ENCODE data around the gene ME3.
"Not testable (repeated sequence)": the region's sequence is repeated elsewhere in the genome, so short reads cannot be mapped to it uniquely, and the experiment has no call there.

ME3 gene

DNA sequence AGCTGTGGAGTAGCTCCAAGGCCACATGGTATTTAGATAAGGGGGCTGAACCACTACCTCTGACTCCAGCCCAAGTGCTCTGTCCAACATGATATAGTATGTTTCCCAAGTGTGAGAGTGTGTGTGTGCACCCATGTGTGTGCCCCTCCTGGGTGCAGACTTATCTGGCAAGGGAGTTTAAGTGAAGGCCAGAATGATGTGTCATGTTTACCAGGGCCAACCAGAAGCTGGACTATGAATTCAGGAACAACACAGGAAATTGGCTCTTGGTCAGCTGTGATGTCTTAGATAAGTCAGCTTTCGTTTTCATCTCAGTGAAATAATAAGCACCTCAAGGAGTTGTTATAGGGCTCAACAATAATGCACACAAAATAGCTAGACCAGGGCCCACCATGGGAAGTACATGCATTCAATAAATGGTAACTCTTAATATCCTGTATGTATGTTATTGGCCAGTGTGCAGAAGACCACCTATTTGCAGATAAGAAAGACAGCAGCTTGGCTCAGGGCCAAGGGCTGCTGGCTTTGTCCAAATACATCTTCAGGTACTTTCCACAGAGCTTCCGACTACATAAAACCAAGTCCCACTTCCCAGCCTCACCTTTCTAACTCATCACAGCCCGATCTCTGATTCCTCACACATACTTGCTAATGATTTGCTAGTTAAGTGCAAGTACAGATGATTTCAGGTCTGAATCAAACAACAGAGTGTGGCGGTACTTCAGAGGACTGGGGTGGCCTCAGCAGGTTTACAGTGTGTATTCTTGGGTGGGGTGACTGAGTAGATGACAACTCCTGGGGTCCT lies 120.9 kb downstream of the ME3 start:
- peak; percentile 7 for DNase-seq

DNA sequence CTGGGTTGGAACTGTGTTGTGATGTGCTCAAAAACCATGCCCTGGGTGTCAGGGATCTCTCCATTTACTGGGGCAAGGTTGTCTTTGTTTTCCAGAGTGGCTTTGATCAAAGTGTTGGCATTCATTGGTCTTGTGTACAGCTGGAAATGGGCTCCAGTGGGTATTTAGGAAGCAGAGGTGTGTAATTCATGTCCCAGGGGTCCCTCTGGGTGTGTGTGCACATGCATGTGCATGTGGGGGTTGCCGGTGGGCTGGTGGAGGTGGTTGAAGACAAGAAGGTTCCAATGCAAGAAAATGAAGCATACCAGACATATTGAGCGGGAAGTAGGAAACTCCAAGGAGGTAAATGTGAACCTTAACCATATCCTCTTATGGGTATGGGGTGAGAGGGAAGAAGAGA lies 121.7 kb downstream of the ME3 start:
- no peak for DNase-seq

DNA sequence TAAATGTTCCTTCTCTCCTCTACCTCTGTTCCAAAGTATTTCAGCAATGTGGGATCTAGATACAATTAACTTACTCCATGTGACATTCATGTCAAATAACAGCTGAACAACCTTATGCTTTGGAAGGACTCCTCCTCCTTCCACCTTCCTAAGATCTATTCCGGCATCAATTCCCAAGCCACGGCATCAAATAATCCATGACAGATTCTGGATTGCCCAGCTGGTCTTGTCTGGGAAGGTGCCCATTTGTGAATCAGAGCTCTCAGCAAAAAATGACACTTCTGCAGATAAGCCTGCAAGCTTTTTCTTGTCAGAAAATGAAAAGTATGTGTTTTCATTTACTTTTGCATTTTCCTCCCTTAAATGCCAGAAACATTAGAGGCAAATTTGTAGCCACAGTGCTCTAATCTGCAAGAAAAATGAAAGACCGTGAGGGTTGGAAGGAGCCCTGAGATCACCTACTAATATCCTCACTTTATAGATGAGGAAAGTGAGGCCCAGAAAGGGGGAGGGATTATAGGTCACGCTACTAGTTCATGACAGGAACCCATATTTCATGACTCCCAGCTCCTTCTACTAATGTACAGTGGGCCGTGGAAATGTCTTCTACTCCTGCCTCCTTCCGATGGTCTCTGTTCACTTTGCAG lies 124.0 kb downstream of the ME3 start:
- no peak for DNase-seq

DNA sequence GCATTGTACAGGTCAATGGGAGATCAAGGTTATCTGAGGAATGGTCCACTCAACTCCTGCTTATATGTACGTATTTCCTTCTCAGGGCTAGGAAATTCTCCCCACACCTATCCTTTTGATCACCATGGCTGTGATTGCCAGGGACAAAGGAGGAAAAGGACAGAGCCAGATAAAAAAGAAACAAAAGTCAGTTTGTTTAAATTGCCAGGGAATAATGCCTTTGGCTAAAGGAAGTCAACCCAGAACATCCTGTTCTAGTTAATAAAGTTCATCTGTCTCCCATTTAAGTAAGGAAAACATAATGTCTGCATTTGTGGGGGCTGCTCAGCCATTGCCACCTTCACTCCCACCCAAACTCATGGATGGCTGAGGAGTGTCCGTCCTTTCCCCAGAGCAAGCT lies 124.7 kb downstream of the ME3 start:
- no peak for DNase-seq

DNA sequence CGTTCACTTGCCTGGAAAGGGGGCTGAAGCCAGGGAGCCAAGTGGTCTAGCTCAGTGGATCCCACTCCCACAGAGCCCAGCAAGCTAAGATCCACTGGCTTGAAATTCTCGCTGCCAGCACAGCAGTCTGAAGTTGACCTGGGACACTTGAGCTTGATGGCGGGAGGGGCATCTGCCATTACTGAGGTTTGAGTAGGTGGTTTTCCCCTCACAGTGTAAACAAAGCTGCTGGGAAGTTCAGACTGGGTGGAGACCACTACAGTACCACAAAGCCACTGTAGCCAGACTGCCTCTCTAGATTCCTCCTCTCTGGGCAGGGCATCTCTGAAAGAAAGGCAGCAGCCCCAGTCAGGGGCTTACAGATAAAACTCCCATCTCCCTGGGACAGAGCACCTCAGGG lies 131.1 kb downstream of the ME3 start:
- not testable (repeated sequence) for DNase-seq

DNA sequence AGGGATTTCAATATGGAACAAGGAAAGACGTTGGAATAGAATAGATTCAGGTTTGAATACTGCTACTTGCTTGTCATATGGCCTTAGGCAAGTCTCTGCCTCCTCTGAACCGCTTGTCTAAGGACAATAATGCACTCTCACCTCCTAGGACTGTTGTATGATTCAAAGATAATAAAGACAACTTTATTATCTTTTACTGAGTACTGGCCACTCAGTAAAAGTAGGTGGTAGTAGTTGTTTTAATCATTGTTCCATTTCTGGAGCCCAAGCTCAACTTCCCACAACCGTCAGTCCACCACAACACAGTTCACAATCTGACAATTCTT lies 134.2 kb downstream of the ME3 start:
- no peak for DNase-seq

DNA sequence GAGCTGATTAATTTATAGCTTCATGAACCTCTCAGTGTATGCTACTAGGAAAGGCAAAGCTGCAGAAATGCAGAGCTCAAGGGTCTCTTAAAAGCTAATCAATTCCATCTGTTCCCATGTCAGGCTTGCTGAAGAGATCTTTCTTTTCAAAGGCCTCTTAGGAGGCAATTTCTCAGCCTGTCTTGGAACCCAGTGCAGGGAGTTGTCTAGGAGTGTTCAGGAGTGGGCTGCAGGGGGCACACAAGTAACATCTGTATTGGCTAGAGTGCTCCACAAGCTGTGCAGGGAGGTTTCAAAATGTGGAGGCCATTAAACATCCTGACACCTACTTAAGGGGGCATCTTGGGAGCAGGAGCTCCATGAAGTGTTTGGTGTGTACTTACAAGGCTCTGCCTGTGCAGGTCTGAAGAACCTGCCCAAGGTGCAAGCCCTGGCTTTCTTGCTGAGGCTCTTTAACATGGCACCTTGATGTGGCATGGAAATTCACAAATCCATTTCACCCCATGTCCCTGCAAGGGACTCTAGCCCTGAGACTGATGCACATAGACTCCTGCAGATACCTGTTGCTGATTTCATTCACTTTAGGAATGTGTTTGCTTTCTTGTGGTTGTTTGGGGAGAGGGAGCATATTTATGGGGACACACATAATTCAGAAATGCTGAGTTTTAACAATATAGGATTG lies 134.7 kb downstream of the ME3 start:
- no peak for DNase-seq

DNA sequence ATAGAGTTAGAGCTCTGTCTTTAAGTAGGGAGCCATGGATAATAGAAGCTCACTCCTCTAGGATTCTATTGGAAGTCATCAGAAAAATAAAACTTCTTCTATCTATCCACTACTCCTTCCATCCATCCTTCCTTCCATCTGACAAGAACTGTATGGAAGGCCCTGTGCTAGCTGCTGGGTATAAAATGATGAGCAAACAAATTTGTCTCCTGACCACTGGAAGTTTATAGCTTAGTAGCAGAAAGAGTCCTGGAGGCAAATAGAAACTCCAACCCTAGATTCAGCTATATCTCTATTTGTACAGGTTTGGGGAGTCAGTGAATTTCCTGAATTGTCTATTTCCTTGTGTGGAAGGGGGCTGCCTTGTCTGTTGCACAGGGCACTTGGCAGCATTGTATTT lies 136.6 kb downstream of the ME3 start:
- no peak for DNase-seq

DNA sequence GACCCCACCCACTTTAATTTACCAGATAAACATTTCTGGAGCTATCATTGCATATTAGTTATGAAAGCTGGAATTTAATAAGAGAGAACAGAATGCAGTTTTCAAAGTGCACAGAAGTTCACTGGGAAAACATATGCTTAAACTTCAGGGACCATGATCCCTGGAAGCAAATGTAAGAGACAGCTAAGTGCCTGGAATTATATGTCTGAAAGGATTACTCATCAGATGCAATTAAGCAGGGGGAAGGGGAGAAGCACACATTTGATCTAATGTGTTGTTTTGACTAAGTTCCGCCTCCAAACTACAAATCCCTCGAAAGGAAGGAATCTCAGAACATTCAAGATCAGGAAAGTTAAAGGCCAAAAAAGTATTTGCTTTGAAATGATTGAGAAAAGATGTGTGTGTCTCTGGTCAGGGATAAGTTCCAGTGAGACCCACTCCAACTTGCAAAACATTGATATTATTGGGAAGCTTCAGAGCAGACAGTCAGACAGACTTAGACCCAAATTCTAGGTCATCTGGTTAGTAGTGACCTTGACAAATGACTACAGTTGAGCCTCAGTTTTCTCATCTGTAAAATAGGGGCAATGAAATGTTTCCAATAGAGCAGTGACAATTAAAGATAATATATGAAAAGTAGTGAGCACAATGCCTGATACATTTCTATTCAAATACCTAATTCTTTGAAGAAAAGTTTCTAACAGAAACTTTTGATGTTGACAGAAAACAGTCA lies 147.6 kb downstream of the ME3 start:
- no peak for DNase-seq

DNA sequence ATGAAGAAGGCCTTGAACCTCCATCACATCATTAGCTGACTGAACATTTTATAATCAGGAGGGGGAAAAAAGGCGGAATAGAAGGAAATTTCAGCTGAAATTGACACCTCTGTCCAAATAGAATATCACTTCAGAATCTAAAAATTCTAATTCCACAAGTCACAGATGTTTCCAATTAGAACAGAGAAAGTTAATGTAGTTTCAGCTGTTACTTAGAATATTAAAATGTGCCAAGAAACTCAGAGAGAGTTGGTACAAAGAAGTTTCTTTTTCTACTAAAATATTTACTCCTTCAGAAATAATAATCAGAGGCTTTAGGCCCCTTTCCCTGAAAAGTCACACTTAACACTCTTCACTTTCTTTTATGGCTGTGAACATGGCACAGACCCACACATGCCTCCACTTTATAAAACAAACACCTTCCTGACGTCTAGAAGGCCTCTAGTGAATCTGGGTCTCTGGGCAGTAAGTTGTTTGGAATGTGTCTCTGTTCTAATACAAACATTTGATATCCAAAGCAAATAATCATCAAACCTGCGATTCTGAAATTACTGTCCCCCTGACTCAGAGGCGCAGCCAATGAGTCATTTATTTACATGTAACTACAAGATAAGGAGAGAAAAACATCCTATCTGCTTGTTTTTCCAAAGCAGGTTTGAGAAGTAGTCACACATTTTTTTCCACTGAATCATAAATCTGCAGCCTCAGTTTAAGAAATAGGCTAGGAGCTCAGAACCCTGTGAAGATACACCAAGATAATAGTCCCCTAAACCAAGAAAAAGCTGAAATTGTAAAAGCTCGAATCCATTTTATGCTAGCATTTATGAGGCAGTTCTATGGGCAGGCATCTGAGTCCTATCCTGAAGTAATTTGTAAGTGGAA lies 148.4 kb downstream of the ME3 start:
- DNase-seq = peak; percentile 68

DNA sequence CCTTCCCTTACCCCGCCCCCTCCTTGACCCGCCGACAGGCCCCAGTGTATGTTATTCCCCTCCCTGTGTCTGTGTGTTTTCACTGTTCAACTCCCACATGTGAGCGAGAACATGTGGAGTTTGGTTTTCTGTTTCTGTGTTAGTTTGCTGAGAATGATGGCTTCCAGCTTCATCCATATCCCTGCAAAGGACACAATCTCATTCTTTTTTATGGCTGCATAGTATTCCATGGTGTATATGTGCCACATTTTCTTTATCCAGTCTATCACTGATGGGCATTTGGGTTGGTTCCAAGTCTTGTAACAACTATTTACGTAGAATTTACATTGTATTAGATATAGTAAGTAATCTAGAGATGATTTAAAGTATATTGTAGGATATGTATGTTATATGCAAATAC lies 149.9 kb downstream of the ME3 start:
- not testable (repeated sequence) for DNase-seq

DNA sequence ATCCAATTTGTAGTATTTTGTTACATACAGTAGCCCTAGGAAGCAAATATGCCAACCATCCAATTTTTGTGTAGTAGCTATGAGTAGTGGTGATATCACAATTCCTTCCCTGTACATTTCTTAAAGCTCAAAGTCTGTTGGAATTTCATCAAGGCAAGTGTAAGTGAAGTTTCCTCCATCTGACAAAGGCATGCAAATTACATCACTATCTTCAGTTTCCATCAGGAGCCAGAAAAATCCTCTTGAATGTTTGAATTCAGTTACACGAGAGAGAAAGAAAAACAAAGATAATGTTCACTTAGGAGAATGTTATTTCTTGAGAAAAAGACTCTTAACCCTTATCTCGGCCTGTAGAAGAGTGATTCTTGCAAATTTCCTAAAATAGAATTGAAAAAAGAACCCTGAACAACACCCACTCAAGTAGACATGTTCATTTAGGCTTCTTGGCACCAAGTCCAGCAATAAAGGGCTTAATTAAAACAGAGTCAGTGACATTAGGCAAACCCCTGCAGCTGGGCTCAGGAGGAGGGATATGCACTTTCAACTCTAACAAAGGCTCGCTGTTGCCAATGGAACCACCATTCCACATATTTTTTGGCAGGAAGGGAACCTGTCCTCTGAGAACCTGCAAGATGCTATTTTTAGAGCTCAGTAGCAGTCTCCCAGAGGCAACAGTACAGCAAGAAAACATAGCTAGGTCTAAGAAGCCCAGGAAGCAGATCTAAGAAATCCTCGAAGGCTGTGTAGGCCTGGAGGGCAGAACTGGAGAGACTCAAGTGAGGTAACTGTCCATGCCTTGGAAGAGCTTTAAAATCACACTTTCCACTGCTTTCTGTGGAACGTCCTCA lies 153.1 kb downstream of the ME3 start:
- DNase-seq = no peak

DNA sequence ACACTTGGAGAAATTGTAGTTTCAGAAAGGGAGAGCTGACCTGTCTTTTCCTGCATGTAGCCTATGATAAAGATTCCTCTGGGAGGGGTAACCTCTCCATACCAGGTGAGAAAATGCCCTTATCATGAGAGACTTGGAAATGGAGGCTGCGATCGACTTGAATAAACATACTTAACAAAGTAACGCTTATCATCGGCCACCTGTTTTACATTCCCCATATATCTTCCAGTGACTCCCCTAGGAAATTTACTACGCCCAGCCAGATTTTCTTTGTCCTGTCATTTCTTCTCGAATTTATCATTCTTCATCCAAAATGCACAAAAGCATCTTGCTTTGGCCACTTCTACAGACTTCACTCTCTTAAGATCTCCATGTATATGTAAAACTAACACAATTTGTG lies 154.2 kb downstream of the ME3 start:
- no peak for DNase-seq

DNA sequence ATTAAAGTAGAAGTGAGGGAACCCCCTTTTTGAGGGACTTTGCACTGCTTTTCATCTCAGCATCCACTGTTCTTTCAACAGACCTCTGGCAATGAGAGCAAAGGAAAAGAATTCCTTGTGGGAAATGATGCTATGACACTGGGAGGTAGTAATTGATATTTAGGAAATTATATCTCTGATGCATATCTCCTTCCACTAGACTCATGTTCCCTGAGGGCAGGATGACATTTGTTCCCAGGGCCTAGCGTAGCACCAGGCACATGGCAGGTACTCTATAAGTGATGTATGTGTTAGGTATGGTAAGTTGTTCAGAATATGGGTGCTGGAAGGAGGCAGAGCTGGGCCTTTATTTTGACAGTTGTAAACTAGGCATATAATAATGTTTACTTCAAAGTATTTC lies 154.9 kb downstream of the ME3 start:
- no peak for DNase-seq

DNA sequence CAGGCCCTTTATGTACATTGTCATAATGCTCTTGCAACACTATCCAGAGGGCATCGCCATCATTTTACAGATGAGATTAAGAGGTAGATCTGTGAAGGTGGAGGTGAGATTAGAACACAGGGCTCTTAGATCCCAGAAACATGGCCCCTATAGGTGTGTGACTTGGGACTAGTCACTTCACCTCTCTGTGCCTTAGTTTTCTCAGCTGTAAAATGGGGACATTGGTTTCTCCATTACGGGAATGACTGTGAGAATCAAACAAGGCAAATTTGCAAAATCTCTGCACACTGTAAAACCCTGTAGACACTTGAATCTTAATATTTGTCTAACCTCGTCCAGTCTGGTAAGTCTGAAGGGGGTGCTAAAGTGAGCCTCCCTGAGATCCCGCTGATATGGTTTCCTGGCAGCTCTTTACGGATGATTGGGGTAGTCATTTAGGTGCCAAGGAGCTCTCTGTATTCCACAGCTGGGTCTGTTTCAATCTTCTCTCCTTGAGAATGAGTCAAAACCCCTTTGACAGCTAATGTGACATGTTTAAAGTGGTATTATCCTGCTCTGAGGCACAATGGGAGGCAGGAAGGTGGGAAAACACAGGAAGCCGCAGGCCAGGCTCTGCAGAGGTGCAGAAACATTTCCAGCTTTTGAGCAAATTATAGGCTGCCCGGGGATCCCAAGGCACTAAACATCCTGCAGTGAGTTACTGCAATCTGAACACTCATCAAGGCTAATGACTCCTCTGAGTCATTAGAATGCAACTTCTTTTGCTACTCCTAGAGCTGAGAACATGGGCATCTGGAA lies 156.9 kb downstream of the ME3 start:
- no peak for DNase-seq

DNA sequence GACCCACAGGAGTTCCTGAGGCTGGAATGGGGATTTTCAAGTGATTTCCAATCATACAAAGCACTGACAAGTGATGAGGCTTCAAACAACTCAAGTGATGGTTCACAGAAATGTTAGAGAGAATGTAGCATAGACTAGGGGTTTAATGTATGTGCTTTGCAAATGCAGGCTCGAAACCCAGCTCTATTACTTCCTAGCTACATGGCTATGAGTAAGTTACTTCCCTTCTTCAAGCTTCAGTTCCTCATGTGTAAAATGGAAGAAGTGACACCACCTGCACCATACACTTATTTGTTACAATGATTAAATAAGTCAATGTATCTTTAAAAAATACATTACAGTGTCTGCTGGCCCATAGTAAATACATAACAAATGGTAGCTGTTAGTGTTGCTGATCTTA lies 158.0 kb downstream of the ME3 start:
- no peak for DNase-seq

DNA sequence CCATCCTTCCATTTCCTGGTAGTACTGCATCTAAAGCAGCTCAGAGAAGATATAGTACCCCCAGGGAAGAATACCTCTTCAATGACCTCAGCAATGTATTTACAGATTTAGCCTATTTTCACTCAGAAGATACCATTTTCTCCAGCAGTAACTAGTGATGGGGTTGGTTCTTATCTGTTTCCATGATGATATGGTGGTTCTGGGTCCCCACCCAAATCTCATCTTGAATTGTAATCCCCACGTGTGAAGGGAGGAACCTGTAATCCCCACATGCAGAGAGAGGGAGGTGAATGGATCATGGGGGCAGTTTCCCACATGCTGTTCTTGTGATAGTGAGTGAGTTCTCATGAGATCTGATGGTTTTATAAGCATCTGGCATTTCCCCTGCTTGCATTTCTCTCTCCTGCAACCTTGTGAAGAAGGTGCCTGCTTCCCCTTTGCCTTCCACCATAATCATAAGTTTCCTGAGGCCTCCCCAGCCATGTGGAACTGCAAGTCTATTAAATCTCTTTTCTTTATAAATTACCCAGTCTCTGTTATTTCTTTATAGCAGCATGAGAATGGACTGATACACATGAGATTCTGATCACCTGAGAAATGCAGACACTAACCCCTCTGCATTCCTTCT lies 158.6 kb downstream of the ME3 start:
- DNase-seq = no peak

DNA sequence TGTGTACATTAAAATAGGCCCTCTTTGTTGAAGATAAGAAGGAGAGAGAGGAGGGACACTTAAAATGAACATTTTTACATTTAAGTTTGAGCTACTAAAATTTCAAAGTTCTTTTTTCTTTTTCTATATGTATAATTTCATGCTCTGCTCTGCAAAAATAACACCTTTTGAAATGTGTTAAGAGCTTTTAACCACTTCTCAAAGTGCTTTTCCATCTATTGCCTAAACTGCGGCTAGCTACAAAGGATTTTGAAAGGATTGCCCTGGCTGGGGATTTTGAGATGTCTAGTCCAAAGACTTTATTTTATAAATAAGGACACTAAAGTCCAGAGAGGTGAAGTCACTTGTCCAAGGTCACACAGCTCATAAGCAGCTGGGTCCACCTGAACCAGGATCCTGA lies 159.3 kb downstream of the ME3 start:
- DNase-seq = no peak

DNA sequence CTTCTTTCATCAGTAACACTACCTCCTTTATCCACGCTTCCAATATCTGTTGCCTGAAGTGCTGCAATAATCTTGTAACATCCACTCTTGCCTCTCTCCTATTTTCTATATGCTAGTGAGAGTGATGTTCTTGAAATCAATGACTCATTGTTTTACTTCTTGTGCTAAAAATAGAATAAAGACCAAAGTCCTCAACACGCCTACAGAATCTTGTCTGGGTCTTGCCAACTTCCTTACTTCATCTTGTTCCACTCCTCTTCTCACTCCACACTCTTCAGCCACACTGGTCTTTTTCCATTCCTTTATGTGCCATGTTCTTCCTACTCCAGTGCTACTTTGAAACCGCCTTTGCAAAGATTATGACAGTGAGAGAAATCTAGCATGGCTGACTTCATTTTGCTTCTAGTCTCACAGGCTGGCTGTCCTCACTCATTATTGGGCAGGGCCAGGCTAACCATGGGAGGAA lies 161.3 kb downstream of the ME3 start:
- peak; percentile 33 for DNase-seq

DNA sequence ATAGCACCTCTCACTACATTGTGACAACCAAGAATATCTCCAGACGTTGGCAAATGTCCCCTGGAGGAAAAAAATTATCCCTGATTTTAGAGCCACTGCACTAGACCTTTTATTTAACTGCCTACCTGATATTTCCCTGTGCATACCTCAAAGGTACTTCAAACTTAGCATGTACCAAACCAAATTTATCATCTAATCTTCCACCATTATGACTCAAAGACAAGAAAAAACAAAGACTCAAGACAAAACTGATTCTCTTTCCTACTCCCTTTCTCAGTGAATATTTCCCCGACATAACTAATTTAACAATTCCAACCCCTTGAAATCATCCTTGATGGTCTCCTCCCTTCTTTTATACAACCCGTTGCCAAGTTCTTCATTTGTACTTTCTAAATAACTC lies 161.7 kb downstream of the ME3 start:
- DNase-seq = no peak

Data from activated CD4-positive, alpha-beta T cell treated with anti-CD3 and anti-CD28 coated beads, Interleukin-10, Interleukin-2, amounts not matched to agents 100 ng/mL and 50 ng/mL, durations not matched to agents 16 hours and 8 hours (primary cell).